Pons (tissue), 1 donor: ENCODE data around the gene ZFPM1.

Experiments used
- DNase-seq: peaks from one replicate; pipeline ENCODE4 v3.0.0-alpha.2; 2016; ENCODE audit warnings: low spot score

The ZFPM1 gene

DNA sequence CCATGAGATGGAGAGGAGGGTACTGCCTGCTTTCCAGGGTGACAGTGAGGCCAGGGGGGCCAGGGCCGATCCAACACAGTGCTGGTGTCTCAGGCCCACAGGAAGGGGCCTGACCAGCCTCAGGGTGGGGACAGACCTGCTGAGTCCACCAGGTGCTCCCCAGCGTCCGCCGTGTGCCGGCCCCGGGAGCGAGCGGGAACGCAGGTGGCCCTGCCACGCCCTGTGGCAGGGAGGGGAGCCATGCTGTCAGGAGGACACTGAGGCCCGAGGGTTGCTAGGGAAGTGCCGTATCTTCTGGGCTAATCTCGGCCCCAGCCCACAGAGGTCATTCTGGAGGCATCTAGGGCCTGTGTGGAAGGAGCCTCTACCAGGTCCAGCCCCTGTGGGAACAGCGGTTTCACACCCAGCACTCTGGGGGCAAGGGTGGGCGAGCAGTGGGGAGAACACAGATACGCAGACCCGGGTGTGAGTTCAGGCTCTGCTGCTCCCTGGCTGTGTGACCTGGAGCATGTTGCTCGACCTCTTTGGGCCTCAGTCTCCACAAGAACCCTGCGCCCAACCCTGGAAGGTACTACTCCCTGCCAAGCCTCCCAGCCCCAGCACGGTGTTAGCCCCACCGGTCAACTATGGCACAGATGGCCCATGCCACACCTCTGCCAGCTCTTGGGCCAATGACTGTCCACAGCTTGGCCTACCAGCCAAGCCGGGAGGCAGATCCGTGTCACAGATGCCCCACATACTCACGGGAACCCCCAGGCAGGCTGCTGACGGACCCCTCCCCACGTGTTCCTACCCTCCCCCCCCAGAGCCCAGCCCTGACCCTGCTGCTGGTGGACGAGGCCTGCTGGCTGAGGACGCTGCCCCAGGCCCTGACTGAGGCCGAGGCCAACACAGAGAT lies 73.2 kb downstream of the ZFPM1 start:
- DNase-seq: no peak

DNA sequence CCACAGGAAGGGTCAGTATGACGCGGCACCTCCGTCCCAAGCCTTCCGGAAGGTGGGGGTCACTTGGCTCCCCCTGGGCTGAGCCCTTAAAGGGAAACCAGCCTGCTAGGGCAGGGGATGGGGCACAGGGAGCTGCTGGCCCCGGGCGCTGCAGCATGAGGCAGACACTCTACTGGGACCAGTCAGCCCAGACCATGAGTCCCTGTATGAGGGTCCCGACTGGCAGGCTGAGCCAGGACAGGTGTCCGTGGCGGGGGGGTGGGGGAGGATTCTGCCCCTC lies 73.8 kb downstream of the ZFPM1 start:
- DNase-seq: no peak

- no peak for DNase-seq
Observed at GRCh38 chr16:88527186-88527936, 74.3 kb downstream of the ZFPM1 start.

GRCh38 chr16:88527937-88528743 lies 75.1 kb downstream of the ZFPM1 start:
- no peak for DNase-seq

GRCh38 chr16:88528902-88529318 lies 75.8 kb downstream of the ZFPM1 start:
- DNase-seq: no peak

DNA sequence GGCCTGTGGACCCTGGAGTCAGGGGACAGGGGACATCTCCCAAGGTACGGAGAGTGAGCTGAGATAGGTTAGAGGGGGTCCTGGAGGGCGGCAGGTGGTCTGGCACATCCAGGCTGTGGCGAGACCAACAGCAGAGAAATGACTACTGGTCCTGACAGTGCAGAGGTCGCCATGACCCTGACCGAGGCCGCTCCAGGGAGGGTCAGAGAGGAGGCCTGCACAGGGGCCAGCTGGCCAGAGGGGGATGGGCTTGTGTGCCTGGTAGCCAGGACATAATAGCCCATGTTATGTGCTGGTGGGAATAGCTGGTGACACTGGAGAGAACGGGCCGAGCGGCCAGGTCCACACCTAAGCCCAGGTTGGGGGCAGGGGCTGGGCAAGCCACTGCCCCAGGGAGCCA lies 76.5 kb downstream of the ZFPM1 start:
- no peak for DNase-seq

DNA sequence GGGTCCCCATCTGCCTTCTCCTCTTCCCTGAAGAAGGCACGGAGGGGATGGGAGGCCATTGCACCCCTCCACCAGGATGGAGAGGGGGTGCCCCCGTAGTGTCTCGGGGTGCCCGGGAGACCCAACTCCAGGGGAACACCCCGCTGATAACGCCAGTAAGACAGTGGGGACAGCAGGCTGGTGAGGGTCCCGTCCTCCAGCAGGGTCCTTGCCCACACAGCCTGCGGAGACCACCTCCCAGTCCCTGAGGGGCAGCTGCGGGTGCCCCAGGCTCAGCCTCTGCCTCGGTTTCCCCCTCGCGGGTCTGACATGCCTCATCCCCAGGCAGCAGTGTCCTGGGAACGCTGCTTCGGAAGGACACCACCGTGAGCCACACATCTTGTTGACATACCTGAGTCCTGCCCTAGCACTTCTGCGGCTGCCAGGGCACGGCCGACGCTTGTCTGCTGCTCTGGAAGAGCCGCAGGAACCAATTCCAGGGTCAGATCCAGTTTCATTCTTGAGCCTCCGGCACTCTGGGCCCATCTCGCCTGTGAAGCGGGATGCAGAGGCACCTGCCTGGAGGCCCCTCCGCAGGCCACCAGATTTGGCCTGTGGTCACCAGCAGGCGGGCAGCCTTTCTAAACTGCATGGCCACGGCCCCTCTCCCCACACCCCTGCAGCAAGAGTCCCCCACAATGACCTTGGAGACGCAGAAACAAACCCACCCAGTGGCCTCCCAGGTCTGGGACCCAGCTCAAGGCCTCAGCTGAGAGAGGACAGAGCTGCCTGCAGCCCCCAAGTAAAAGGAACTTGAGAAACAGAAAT lies 77.2 kb downstream of the ZFPM1 start:
- DNase-seq: no peak

DNA sequence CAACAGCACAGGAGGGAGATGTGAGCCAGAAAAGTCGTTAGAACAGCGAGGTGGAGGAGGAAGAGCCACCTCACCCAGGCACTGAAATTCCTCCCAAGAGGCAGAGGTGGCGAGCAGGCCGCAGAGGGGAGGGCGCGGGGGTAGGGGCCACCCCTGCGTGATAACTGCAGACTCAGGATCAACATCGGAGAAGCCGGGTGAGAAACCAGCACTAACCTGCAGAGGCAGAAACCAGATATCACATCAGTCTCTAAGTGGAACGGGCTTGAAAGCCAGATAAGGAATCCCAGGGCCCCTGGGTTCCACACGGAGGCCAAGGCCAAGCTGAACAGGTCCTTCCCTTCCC lies 77.8 kb downstream of the ZFPM1 start:
- DNase-seq: no peak

GRCh38 chr16:88531346-88531745 lies 78.3 kb downstream of the ZFPM1 start:
- DNase-seq: no peak

DNA sequence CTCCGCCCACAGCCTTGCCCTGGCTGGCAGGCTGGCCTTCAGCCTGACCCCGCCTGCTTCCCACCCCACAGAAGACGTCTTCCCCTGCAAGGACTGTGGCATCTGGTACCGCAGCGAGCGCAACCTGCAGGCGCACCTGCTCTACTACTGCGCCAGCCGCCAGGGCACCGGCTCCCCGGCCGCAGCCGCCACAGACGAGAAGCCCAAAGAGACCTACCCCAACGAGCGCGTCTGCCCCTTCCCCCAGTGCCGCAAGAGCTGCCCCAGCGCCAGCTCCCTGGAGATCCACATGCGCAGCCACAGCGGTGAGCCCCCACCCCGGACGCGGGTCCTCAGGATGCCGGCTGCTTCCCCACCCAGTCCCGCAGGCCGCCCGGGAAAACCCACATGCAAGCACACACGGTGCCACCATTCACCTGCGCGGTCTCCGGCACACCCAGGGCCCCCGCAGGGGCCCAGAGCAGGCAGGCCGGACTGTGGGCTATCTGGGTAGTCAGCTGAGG lies 78.9 kb downstream of the ZFPM1 start:
- DNase-seq: no peak

DNA sequence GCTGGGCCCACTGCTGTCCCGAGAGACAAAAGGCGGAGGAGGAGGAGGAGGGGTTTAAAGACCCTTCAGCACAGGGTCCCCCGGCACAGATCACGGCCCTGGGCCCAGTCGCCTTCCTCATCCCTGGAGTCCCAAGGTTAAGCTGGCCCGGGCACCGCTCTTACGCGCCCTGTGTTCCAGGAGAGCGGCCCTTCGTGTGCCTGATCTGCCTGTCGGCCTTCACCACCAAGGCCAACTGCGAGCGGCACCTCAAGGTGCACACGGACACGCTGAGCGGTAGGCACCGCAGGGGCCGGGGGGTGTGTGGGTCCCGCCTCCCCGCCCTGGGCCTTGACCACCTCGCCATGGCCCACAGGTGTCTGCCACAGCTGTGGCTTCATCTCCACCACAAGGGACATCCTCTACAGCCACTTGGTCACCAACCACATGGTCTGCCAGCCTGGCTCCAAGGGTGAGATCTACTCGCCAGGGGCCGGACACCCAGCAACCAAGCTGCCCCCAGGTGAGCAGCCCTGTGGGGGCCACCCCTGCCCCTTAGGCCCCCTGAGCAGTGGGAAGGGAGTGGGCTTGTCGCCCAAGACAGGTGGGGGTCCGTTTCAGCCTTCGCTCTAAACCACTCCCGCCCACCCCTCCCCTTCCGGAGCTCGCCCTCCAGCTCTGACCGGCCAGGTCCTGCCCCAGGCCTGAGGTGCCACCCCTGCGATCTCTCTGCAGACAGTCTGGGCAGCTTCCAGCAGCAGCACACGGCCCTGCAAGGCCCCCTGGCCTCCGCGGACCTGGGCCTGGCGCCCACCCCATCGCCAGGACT lies 79.6 kb downstream of the ZFPM1 start:
- no peak for DNase-seq

DNA sequence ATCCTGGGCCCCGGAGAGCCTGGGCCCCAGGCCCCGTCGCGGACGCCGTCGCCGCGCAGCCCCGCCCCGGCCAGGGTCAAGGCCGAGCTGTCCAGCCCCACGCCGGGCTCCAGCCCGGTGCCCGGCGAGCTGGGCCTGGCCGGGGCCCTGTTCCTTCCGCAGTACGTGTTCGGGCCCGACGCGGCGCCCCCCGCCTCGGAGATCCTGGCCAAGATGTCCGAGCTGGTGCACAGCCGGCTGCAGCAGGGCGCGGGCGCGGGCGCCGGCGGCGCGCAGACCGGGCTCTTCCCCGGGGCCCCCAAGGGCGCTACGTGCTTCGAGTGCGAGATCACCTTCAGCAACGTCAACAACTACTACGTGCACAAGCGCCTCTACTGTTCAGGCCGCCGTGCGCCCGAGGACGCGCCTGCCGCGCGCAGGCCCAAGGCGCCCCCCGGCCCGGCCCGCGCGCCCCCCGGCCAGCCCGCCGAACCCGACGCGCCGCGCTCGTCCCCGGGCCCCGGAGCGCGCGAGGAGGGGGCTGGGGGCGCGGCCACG lies 80.4 kb downstream of the ZFPM1 start:
- DNase-seq: peak; percentile 65

- DNase-seq: peak; percentile 42
Observed at GRCh38 chr16:88533932-88534637, 81.0 kb downstream of the ZFPM1 start.

- DNase-seq: no peak
Observed at GRCh38 chr16:88534638-88535190, 81.6 kb downstream of the ZFPM1 start.

GRCh38 chr16:88535191-88535856 lies 82.2 kb downstream of the ZFPM1 start:
- DNase-seq: no peak

DNA sequence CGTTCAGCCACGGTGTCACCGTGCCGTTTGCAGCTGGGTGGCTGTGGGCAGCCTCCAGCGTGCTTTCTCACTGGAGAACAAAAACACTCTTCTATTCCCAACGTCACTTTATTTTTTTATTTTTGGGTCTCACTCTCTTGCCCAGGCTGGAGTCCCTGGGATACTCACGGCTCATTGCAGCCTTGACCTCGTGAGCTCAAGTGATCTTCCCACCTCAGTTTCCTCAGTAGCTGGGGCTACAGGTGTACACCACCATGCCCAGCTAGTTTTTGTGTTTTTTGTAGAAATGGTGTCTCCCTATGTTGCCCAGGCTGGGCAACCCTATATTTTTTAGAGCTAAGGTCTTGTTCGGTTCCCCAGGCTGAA lies 82.8 kb downstream of the ZFPM1 start:
- DNase-seq: no peak

DNA sequence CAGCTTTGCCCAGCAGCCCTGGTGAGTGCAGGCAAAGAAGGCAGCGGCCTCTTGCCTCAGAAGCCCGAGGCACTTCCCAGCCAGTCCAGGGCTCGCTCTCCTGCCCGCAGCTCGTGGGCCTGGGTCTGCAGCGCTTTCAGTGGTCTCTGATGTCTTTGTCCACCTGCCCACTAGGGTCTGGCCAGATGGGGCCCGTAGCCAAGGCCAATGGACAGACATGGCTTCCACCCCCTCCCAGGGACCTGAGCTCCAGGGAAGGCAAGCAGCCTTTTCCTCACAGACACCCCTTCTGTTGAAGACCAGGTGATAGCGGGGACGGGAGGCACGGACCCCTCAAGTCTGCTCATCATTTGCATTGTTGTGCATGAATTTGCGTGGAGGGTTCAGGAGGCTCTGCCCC lies 83.4 kb downstream of the ZFPM1 start:
- no peak for DNase-seq

GRCh38 chr16:88536971-88537751 lies 84.1 kb downstream of the ZFPM1 start:
- no peak for DNase-seq
